Loucy (cell line): ENCODE results near the gene PHACTR1.

ENCODE experiments used
- CTCF ChIP-seq: fragments of 200-600 bp; sonication (generic); conservative IDR thresholded peaks from 2 replicates; pipeline ENCODE4 v1.5.1; 2014; ENCODE audit warnings: mild to moderate bottlenecking, antibody characterized with exemption, low read length
- EZH2phosphoT487 ChIP-seq: fragments of 200-600 bp; IDR thresholded peaks from 2 replicates; pipeline ENCODE4 v1.6.1; 2018; ENCODE audit warnings: antibody characterized with exemption, mild to moderate bottlenecking, moderate library complexity, borderline replicate concordance

- no peak for TF ChIP-seq CTCF
- no peak for TF ChIP-seq EZH2phosphoT487
Measured at GRCh38 chr6:13262302-13263230, 546.0 kb downstream of the PHACTR1 start.
